ENCODE measurements around the gene PDCD11. TPM values are rescaled to one million over a fixed set of nuclear protein-coding genes. Genes with fewer than 3 reads are reported as not detected.

PDCD11 gene
- total and polyA plus RNA-seq, 2 donors (not counting 1 experiment from before 2014, with no cell fraction given): 10.0 to 34.0 TPM

GRCh38 chr10:103451091-103451813, 54.8 kb downstream of the PDCD11 start:
- TF ChIP-seq EZH2 (IDR thresholded peaks at IDR 0.05; ENCODE audit: low read length, missing control alignments) (no peak), CTCF (conservative IDR thresholded peaks at IDR 0.05 in 1 of 2, IDR thresholded peaks at IDR 0.05 in 1 of 2; ENCODE audit: low read depth in 1 of 2, low read length in 2 of 2) (no peak)
- no peaks in the 10 kb centered on the region for H3K9me3 ChIP-seq (ENCODE audit: control insufficient read depth, insufficient read depth, low read depth, low read length)
- no peaks in the 10 kb centered on the region for H4K20me1 ChIP-seq (ENCODE audit: control insufficient read depth, extremely low read depth, insufficient read depth, low read length)
- H3K4me1 ChIP-seq (ENCODE audit: control insufficient read depth, extremely low read depth, insufficient read depth, low read length): peaks cover 31% of the 10 kb centered on the region
- H3K36me3 ChIP-seq (ENCODE audit: control insufficient read depth, insufficient read depth, low read length): peaks cover 25% of the 10 kb centered on the region
- peak overlapping the region; percentile 62 to 90 (median 64) for H3K4me3 ChIP-seq (replicated peaks in 1 of 4; ENCODE audit: control extremely low read depth in 1 of 4, insufficient read depth in 1 of 4, low read depth in 3 of 4, low read length in 4 of 4)
- peak overlapping the region; percentile 78 for H3K27ac ChIP-seq (ENCODE audit: insufficient read depth, low read length)
- peak overlapping the region; percentile 70 for H3K4me2 ChIP-seq (ENCODE audit: extremely low read depth, insufficient read depth, low read length)
- H3K9ac ChIP-seq (ENCODE audit: insufficient read depth, low read length): peak overlapping the region; percentile 84
- H2AFZ ChIP-seq (ENCODE audit: low read length): no peak overlapping the region
- peaks cover 32% of the 10 kb centered on the region for H3K79me2 ChIP-seq (ENCODE audit: control insufficient read depth, insufficient read depth, low read length)
- H3K27me3 ChIP-seq (ENCODE audit: control insufficient read depth, insufficient read depth, low read length): no peaks in the 10 kb centered on the region
- peak; percentile 5 to 28 for DNase-seq (ENCODE audit: low read depth in 2 of 2)

- peak; percentile 47 to 52 for DNase-seq (ENCODE audit: low read depth in 2 of 2)
- peak within 1 kb of the TSS; percentile 70 for H3K4me2 ChIP-seq (ENCODE audit: extremely low read depth, insufficient read depth, low read length)
- TF ChIP-seq CTCF (conservative IDR thresholded peaks at IDR 0.05 in 1 of 2, IDR thresholded peaks at IDR 0.05 in 1 of 2; ENCODE audit: low read depth in 1 of 2, low read length in 2 of 2) (no peak), EZH2 (IDR thresholded peaks at IDR 0.05; ENCODE audit: low read length, missing control alignments) (no peak)
- H3K4me3 ChIP-seq (replicated peaks in 1 of 4; ENCODE audit: control extremely low read depth in 1 of 4, insufficient read depth in 1 of 4, low read depth in 3 of 4, low read length in 4 of 4): peak within 1 kb of the TSS; percentile 62 to 90 (median 64)
- peak within 1 kb of the TSS; percentile 78 for H3K27ac ChIP-seq (ENCODE audit: insufficient read depth, low read length)
- peaks cover 29% of the 10 kb centered on the region for H3K79me2 ChIP-seq (ENCODE audit: control insufficient read depth, insufficient read depth, low read length)
- peaks cover 23% of the 10 kb centered on the region for H3K36me3 ChIP-seq (ENCODE audit: control insufficient read depth, insufficient read depth, low read length)
- no peaks in the 10 kb centered on the region for H4K20me1 ChIP-seq (ENCODE audit: control insufficient read depth, extremely low read depth, insufficient read depth, low read length)
- H3K9me3 ChIP-seq (ENCODE audit: control insufficient read depth, insufficient read depth, low read depth, low read length): no peaks in the 10 kb centered on the region
- H3K4me1 ChIP-seq (ENCODE audit: control insufficient read depth, extremely low read depth, insufficient read depth, low read length): peaks cover 26% of the 10 kb centered on the region
- H3K9ac ChIP-seq (ENCODE audit: insufficient read depth, low read length): peak within 1 kb of the TSS; percentile 84
- H2AFZ ChIP-seq (ENCODE audit: low read length): peak within 1 kb of the TSS; percentile 83
- no peaks in the 10 kb centered on the region for H3K27me3 ChIP-seq (ENCODE audit: control insufficient read depth, insufficient read depth, low read length)
Observed at GRCh38 chr10:103451831-103452505, 55.5 kb downstream of the PDCD11 start, which contains the start of gene CALHM2. TSS of gene CALHM2 (minus strand) at chr10:103452370. CDS start at chr10:103449941, 2,429 bp downstream.

DNA sequence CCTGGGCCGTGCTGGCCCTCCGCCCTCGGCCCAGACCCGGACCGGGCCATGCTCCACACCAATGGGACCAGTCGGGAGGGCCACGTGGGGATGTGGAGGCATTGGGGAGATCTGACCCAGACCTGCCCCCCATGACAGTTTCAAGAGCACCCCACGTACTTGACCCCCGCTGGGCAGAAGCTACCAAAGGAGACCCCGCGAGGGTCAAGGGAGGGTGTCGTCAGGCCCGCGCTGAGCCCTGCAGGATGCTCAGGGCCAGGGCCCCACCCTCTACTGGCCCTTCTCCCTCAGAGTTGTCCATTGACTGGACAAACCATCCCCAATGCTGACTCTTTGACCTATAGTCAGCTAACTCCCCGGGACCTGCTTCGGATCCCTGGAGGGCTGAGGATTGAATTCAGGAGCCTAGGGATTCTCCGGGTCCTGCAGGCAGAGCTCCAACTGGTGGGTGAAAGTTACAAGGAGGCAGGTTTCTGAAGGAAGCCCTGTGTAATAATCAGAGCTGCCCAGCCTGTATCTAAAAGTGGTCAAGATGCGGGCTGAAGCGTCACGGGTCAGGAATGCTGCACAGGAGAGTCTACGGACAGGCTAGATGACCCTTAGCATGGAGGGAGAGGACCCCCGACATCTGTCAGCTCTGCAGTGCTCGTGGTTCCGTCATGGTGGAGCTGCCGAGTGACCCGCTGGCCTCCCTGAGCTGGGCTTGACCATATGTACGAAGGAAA, 56.2 kb downstream of the PDCD11 start:
- Histone ChIP-seq H3K9me3 (ENCODE audit: control insufficient read depth, insufficient read depth, low read depth, low read length) (no peaks in the 10 kb centered on the region), H4K20me1 (ENCODE audit: control insufficient read depth, extremely low read depth, insufficient read depth, low read length) (no peaks in the 10 kb centered on the region), H2AFZ (ENCODE audit: low read length) (peak overlapping the region; percentile 83), H3K4me3 (replicated peaks in 1 of 4; ENCODE audit: control extremely low read depth in 1 of 4, insufficient read depth in 1 of 4, low read depth in 3 of 4, low read length in 4 of 4) (peak overlapping the region; percentile 0 to 90 (median 64)), H3K4me2 (ENCODE audit: extremely low read depth, insufficient read depth, low read length) (peak overlapping the region; percentile 70), H3K27ac (ENCODE audit: insufficient read depth, low read length) (peak overlapping the region; percentile 78), H3K36me3 (ENCODE audit: control insufficient read depth, insufficient read depth, low read length) (peaks cover 17% of the 10 kb centered on the region), H3K79me2 (ENCODE audit: control insufficient read depth, insufficient read depth, low read length) (peaks cover 22% of the 10 kb centered on the region), H3K27me3 (ENCODE audit: control insufficient read depth, insufficient read depth, low read length) (no peaks in the 10 kb centered on the region), H3K4me1 (ENCODE audit: control insufficient read depth, extremely low read depth, insufficient read depth, low read length) (peaks cover 24% of the 10 kb centered on the region), H3K9ac (ENCODE audit: insufficient read depth, low read length) (peak overlapping the region; percentile 84)
- no peak for DNase-seq (ENCODE audit: low read depth in 2 of 2)
- no peak for TF ChIP-seq EZH2 (IDR thresholded peaks at IDR 0.05; ENCODE audit: low read length, missing control alignments)
